OCI-LY7 (cell line): Measurements from ENCODE around the gene ZNF786.

ENCODE experiments used
- CTCF ChIP-seq: fragments of 200-600 bp; sonication (generic); conservative IDR thresholded peaks from 2 replicates; pipeline ENCODE4 v1.5.1; 2014; ENCODE audit warnings: mild to moderate bottlenecking, antibody characterized with exemption, low read length, moderate library complexity, mixed read lengths
- EZH2phosphoT487 ChIP-seq: fragments of 200-600 bp; sonication (generic); IDR thresholded peaks from 2 replicates; pipeline ENCODE4 v1.6.1; 2018; ENCODE audit warnings: low read depth, borderline replicate concordance, mild to moderate bottlenecking, mixed run types, antibody characterized with exemption, low read length, moderate library complexity, mixed read lengths

- TF ChIP-seq CTCF (no peak), EZH2phosphoT487 (no peak)
Measured at GRCh38 chr7:149036676-149037075, 53.8 kb downstream of the ZNF786 start.
